Cardiac ventricle fibroblast (primary cell): ENCODE results near the gene VEGFD. TPM values are rescaled to one million over a fixed set of nuclear protein-coding genes. Genes with fewer than 3 reads are reported as not detected.

Experiments used
- total RNA-seq: library from RNA; depleted of rRNA; stranded (reverse); fragments of >200 nt; gene quantifications from 2 replicates; pipeline ENCODE4 v1.2.3, GENCODE V29; 2015

Gene VEGFD
- total RNA-seq, result 2.3 and 4.2 TPM in 2 replicates

GRCh38 chrX:15384304-15384703 lies at the start of gene VEGFD:
VEGFD (minus strand) TSS chrX:15384413; CDS start chrX:15383946, 467 bp downstream.

GRCh38 chrX:15335135-15336022 lies 48.8 kb downstream of the VEGFD start, which contains the start of gene PIGA:
PIGA (minus strand) TSS chrX:15335523; CDS start chrX:15331930, 3,593 bp downstream.

GRCh38 chrX:15315509-15315908 lies 68.7 kb downstream of the VEGFD start, which contains the start of gene ASB11:
ASB11 (minus strand) TSS chrX:15315640; CDS start chrX:15315605, 35 bp downstream.

Other genes with a start within 250 kb of the VEGFD start
- gene ASB9, start 114.3 kb downstream of the VEGFD start, total RNA-seq, result 0.34 TPM in 1 of 2 replicates, not detected in the other
- not detected in 2 replicates for gene ASB11, start 68.8 kb downstream of the VEGFD start, total RNA-seq
- 3.6 and 5.8 TPM in 2 replicates for gene PIGA, start 48.9 kb downstream of the VEGFD start, total RNA-seq
- 31.3 and 47.2 TPM in 2 replicates for gene PIR, start 108.9 kb upstream of the VEGFD start, total RNA-seq
- 0.15 TPM in 1 of 2 replicates, not detected in the other for gene BMX, start 116.4 kb upstream of the VEGFD start, total RNA-seq
- gene ACE2, start 216.5 kb upstream of the VEGFD start, total RNA-seq, result 0.06 and 0.24 TPM in 2 replicates